Panc1 (cell line): ENCODE data around the gene KIF2A. TPM values are rescaled to one million over a fixed set of nuclear protein-coding genes. Genes with fewer than 3 reads are reported as not detected.

Experiments
- ATAC-seq: fragments of 200-7000 bp; cut with Tn5 transposase; 2 replicates; pipeline ENCODE4 v1.9.1; 2020; ENCODE audit warnings: mild to moderate bottlenecking, moderate library complexity
- Bru-seq: library from RNA; stranded (reverse); fragments of 400-500 nt; gene quantifications from one replicate; lab custom pipeline; 2021; lab: Mats Ljungman, UMichigan
- BruChase-seq, 2 experiments: library from RNA; stranded (reverse); fragments of 400-500 nt; gene quantifications; one replicate each; lab custom pipeline; 2021; lab: Mats Ljungman, UMichigan
- BruUV-seq: library from RNA; stranded (reverse); fragments of 400-500 nt; replicated peaks from 2 replicates; lab custom pipeline; 2021; lab: Mats Ljungman, UMichigan
- CTCF ChIA-PET: fragments of 300-600 bp; sonication (Branson Sonifier 250); formaldehyde crosslinking; loops from one replicate; lab custom pipeline; 2022; ENCODE audit warnings: antibody characterized with exemption; lab: Charles Lee
- POLR2A ChIA-PET: fragments of 300-600 bp; sonication (Branson Sonifier 250); formaldehyde crosslinking; loops from one replicate; lab custom pipeline; 2022; ENCODE audit warnings: antibody characterized with exemption; lab: Charles Lee
- DNase-seq: peaks from one replicate; pipeline ENCODE4 v3.0.0-alpha.2; 2010; ENCODE audit warnings: low read depth, low spot score
- H3K27ac ChIP-seq: 2 replicates; pipeline ENCODE4 v1.5.1; 2011; ENCODE audit warnings: mild to moderate bottlenecking, low read length, inconsistent platforms
- H3K27me3 ChIP-seq: fragments of 200-500 bp; sonication (Bioruptor generic); 2 replicates; pipeline ENCODE4 v1.6.0; 2014; ENCODE audit warnings: low read length, inconsistent platforms; ENCODE audit not compliant: control insufficient read depth, insufficient read depth
- H3K36me3 ChIP-seq: fragments of 200-500 bp; sonication (Bioruptor generic); 2 replicates; pipeline ENCODE4 v1.5.1; 2014; ENCODE audit warnings: inconsistent platforms, mild to moderate bottlenecking, low read length, moderate library complexity; ENCODE audit not compliant: control insufficient read depth, insufficient read depth
- H3K4me1 ChIP-seq: 2 replicates; pipeline ENCODE4 v1.5.1; 2011; ENCODE audit warnings: inconsistent platforms, mild to moderate bottlenecking, low read length, moderate library complexity; ENCODE audit not compliant: control insufficient read depth, insufficient read depth
- H3K4me3 ChIP-seq, 2 experiments: 2 replicates each; pipeline ENCODE4 v1.5.1; 2011 to 2012; ENCODE audit warnings: low read depth in 2 of 2, low read length in 2 of 2, mild to moderate bottlenecking in 2 of 2, inconsistent platforms in 1 of 2, moderate library complexity in 1 of 2
- H3K9me3 ChIP-seq: fragments of 200-500 bp; sonication (Bioruptor generic); 2 replicates; pipeline ENCODE4 v1.5.1; 2014; ENCODE audit warnings: low read depth, mild to moderate bottlenecking, inconsistent platforms, low read length, moderate library complexity; ENCODE audit not compliant: control insufficient read depth, insufficient read depth
- CTCF ChIP-seq: fragments of 450-650 bp; IDR thresholded peaks from 2 replicates; pipeline ENCODE4 v1.5.1; 2017; ENCODE audit warnings: mild to moderate bottlenecking
- POLR2AphosphoS5 ChIP-seq: IDR thresholded peaks from 2 replicates; pipeline ENCODE4 v1.6.1; 2012; ENCODE audit warnings: mild to moderate bottlenecking, low read depth, low read length, moderate library complexity
- REST ChIP-seq, 2 experiments: IDR thresholded peaks; 2 replicates each; pipeline ENCODE4 v1.6.1; 2011 to 2012; ENCODE audit warnings: low read depth in 2 of 2, control low read depth in 1 of 2, low read length in 1 of 2, mild to moderate bottlenecking in 1 of 2, moderate library complexity in 1 of 2; ENCODE audit not compliant: insufficient read depth in 1 of 2
- SIN3A ChIP-seq: IDR thresholded peaks from 2 replicates; pipeline ENCODE4 v1.6.1; 2012; ENCODE audit warnings: low read depth, mild to moderate bottlenecking, low read length, moderate library complexity, borderline replicate concordance; ENCODE audit not compliant: insufficient read depth
- TCF7L2 ChIP-seq: IDR thresholded peaks from 2 replicates; pipeline ENCODE4 v1.6.1; 2011; ENCODE audit warnings: mild to moderate bottlenecking, low read depth, low read length, inconsistent platforms
- in situ Hi-C: cut with HindIII; loops from 2 replicates; pipeline ENCODE4 v1.10.0; 2016; ENCODE audit warnings: low sequenced_read_pairs, low pct_unique_long_range_greater_than_20kb
- intact Hi-C: fragments of 100-400 bp; cut with micrococcal nuclease; formaldehyde crosslinking; loops from one replicate; pipeline ENCODE4 v1.10.0; 2022; ENCODE audit not compliant: unreplicated experiment
- long read RNA-seq: library from polyadenylated mRNA; unstranded; transcript quantifications from one replicate; pipeline ENCODE4 v2.0.0, GENCODE V29; 2021; ENCODE audit not compliant: unreplicated experiment
- polyA plus RNA-seq: library from polyadenylated mRNA; unstranded; fragments of >200 nt; gene quantifications from one replicate; pipeline ENCODE4 v1.2.1, GENCODE V29; 2012; ENCODE audit warnings: missing spikeins; ENCODE audit not compliant: insufficient read length
- total RNA-seq: library from RNA; stranded (reverse); gene quantifications from one replicate; pipeline ENCODE4 v1.2.1, GENCODE V29; 2021; ENCODE audit not compliant: unreplicated experiment

KIF2A gene
- 58.9 TPM for total RNA-seq
- 33.6 TPM for polyA plus RNA-seq
- percentile 88 among the genes with signal in this experiment for Bru-seq, nascent RNA
- BruChase-seq, experiment 1, labeled RNA remaining after a 2-hour chase: percentile 88 among the genes with signal in this experiment
- BruChase-seq, experiment 2, labeled RNA remaining after a 6-hour chase: percentile 90 among the genes with signal in this experiment
- long read RNA-seq, transcript KIF2A-202 (20 exons, 2,539 nt): major isoform, 12 of 67 reads
- long read RNA-seq, partial matches to known transcripts: 5 of 67 reads
- long read RNA-seq, other reads (novel, unspliced or antisense): 50 of 67 reads

GRCh38 chr5:62305715-62306322 is at the start of gene KIF2A:
KIF2A (plus strand) TSS chr5:62306206; CDS start chr5:62306473, 267 bp downstream.
- H3K27me3 ChIP-seq: no peaks in the 10 kb centered on the region
- H3K4me3 ChIP-seq: peak within 1 kb of the TSS; percentile 89 to 94
- ChIA-PET POLR2A (no interaction called here), CTCF (interaction anchor here (0.6 kb wide), 1 partner anchor 46 kb away, joined by 8 read pairs; no protein-coding TSS in a partner anchor)
- BruUV-seq: no TSS peak
- TF ChIP-seq POLR2AphosphoS5 (peak; percentile 78), SIN3A (peak; percentile 72; the same call in 1 of the 2 replicates), TCF7L2 (peak; percentile 96), REST (IDR thresholded peaks at IDR 0.05; ENCODE audit: insufficient read depth in 1 of 2, low read depth in 2 of 2, low read length in 1 of 2) (no peak), CTCF (no peak)
- H3K27ac ChIP-seq: peak within 1 kb of the TSS; percentile 90
- ATAC-seq (peak; percentile 98), DNase-seq (peak; percentile 47)
- in situ Hi-C loops: no loop called here
- H3K4me1 ChIP-seq: peaks cover 13% of the 10 kb centered on the region
- no peaks in the 10 kb centered on the region for H3K9me3 ChIP-seq
- intact Hi-C loops: no loop called here
- no peaks in the 10 kb centered on the region; the same call in 1 of the 2 replicates for H3K36me3 ChIP-seq

GRCh38 chr5:62257020-62257367 is 49.0 kb upstream of the KIF2A start:
- TF ChIP-seq CTCF (no peak), SIN3A (no peak)

More at GRCh38 chr5:62257020-62257367, 49.0 kb upstream of the KIF2A start:
- ATAC-seq (no peak), DNase-seq (no peak)
- in situ Hi-C loops (no loop called here), intact Hi-C loops (no loop called here)
- ChIA-PET CTCF (no interaction called here), POLR2A (no interaction called here)
- Histone ChIP-seq H3K9me3 (no peaks in the 10 kb centered on the region), H3K4me1 (no peaks in the 10 kb centered on the region), H3K27me3 (peaks cover 4% of the 10 kb centered on the region; the same call in 1 of the 2 replicates), H3K36me3 (no peaks in the 10 kb centered on the region), H3K4me3 (no peak overlapping the region), H3K27ac (no peak overlapping the region)
- no TSS peak for BruUV-seq
